Body of pancreas (tissue), 4 donors: ENCODE data around the gene RPP30.

Experiments used
- CTCF ChIP-seq, 7 experiments: fragments of 450-650 bp in 4 of 7; fragments of 200-600 bp in 3 of 7; sonication (generic) in 3 of 7; IDR thresholded peaks; one replicate each; pipeline ENCODE4 v1.5.1; 2016 to 2019; ENCODE audit warnings: antibody characterized with exemption in 7 of 7
- POLR2A ChIP-seq, 3 donors: fragments of 450-650 bp; IDR thresholded peaks; one replicate each; pipeline ENCODE4 v1.6.1; 2016; ENCODE audit warnings: antibody characterized with exemption in 3 of 3, mild to moderate bottlenecking in 2 of 3

GRCh38 chr10:90834326-90834725, 37.4 kb upstream of the RPP30 start:
- TF ChIP-seq POLR2A (IDR thresholded peaks at IDR 0.05) (no peak), CTCF (IDR thresholded peaks at IDR 0.05) (no peak)
